ENCODE data around the gene ZNF274. TPM values are rescaled to one million over a fixed set of nuclear protein-coding genes. Genes with fewer than 3 reads are reported as not detected.

The ZNF274 gene
- polyA plus RNA-seq, 1 donor from 2014 or later = 45.1 TPM

DNA sequence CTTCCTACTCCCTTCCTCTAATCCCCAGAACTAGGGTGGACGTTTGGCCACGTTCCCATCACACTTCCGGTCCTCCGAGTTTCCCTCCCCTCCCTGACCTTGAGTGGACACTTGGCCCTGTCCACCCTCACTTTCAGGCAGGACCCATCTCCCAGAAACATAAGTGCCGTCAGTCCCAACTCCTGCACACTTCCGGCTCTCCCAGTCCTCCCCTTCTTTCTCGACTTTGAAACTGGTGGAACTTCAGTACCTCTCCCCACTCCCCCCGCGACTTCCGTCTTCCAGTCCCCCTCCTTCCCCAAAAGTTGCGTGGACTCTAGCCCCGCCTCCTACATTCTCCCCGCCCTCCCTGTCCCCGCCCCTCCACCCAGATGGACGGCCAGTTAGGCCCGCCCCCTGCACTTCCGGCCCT is 278 bp upstream of the ZNF274 start:
- H3K36me3 Mint-ChIP-seq = peaks cover 24% of the 10 kb centered on the region

GRCh38 chr19:58183817-58184215 is 955 bp downstream of the ZNF274 start:
- H3K4me3 Mint-ChIP-seq = peak overlapping the region; percentile 91 to 98 (median 97)
- peak overlapping the region; percentile 98 to 100 (median 99) for H3K27ac Mint-ChIP-seq
- no peaks in the 10 kb centered on the region for H3K27me3 Mint-ChIP-seq
- H3K9me3 Mint-ChIP-seq = peaks cover 11 to 41% (median 17%) of the 10 kb centered on the region in 3 donors
- H3K4me1 Mint-ChIP-seq = peaks cover 6 to 14% (median 11%) of the 10 kb centered on the region in 3 donors
- peaks cover 25% of the 10 kb centered on the region for H3K36me3 Mint-ChIP-seq

More for the DNA sequence above, 278 bp upstream of the ZNF274 start:
- H3K27me3 Mint-ChIP-seq = no peaks in the 10 kb centered on the region
- peak overlapping the region; percentile 98 to 100 (median 99) for H3K27ac Mint-ChIP-seq
- peak overlapping the region; percentile 91 to 98 (median 97) for H3K4me3 Mint-ChIP-seq
- H3K9me3 Mint-ChIP-seq = peaks cover 14 to 44% (median 21%) of the 10 kb centered on the region in 3 donors
- H3K4me1 Mint-ChIP-seq = peaks cover 6 to 14% (median 11%) of the 10 kb centered on the region in 3 donors

GRCh38 chr19:58196901-58197616 is 14.2 kb downstream of the ZNF274 start:
- H3K9me3 Mint-ChIP-seq = peaks cover 15 to 47% (median 41%) of the 10 kb centered on the region in 3 donors
- no peaks in the 10 kb centered on the region for H3K27me3 Mint-ChIP-seq
- peaks cover 0 to 5% (median 0%) of the 10 kb centered on the region in 3 donors for H3K4me1 Mint-ChIP-seq
- H3K27ac Mint-ChIP-seq = peak overlapping the region in 2 of 3 donors; percentile 39 to 73
- peaks cover 40% of the 10 kb centered on the region for H3K36me3 Mint-ChIP-seq
- no peak overlapping the region for H3K4me3 Mint-ChIP-seq

GRCh38 chr19:58203814-58204475 is 21.1 kb downstream of the ZNF274 start:
- Mint-ChIP-seq H3K4me3 (peak overlapping the region in 1 of 4 donors; percentile 70), H3K4me1 (peaks cover 0 to 5% (median 5%) of the 10 kb centered on the region in 3 donors), H3K9me3 (peaks cover 23 to 58% (median 45%) of the 10 kb centered on the region in 3 donors), H3K36me3 (peaks cover 52% of the 10 kb centered on the region), H3K27me3 (no peaks in the 10 kb centered on the region), H3K27ac (no peak overlapping the region)

GRCh38 chr19:58204566-58204965 is 21.7 kb downstream of the ZNF274 start:
- H3K27me3 Mint-ChIP-seq = no peaks in the 10 kb centered on the region
- peaks cover 0 to 5% (median 5%) of the 10 kb centered on the region in 3 donors for H3K4me1 Mint-ChIP-seq
- H3K9me3 Mint-ChIP-seq = peaks cover 27 to 60% (median 50%) of the 10 kb centered on the region in 3 donors
- peak overlapping the region in 1 of 3 donors; percentile 37 for H3K27ac Mint-ChIP-seq
- peaks cover 57% of the 10 kb centered on the region for H3K36me3 Mint-ChIP-seq
- H3K4me3 Mint-ChIP-seq = peak overlapping the region in 2 of 4 donors; percentile 17 to 70

- Mint-ChIP-seq H3K27me3 (no peaks in the 10 kb centered on the region), H3K4me1 (peaks cover 0 to 5% (median 0%) of the 10 kb centered on the region in 3 donors), H3K4me3 (no peak overlapping the region), H3K27ac (peak overlapping the region in 1 of 3 donors; percentile 13), H3K36me3 (peaks cover 63% of the 10 kb centered on the region), H3K9me3 (peaks cover 25 to 69% (median 55%) of the 10 kb centered on the region in 3 donors)
Observed at GRCh38 chr19:58209577-58209976, 26.7 kb downstream of the ZNF274 start.

DNA sequence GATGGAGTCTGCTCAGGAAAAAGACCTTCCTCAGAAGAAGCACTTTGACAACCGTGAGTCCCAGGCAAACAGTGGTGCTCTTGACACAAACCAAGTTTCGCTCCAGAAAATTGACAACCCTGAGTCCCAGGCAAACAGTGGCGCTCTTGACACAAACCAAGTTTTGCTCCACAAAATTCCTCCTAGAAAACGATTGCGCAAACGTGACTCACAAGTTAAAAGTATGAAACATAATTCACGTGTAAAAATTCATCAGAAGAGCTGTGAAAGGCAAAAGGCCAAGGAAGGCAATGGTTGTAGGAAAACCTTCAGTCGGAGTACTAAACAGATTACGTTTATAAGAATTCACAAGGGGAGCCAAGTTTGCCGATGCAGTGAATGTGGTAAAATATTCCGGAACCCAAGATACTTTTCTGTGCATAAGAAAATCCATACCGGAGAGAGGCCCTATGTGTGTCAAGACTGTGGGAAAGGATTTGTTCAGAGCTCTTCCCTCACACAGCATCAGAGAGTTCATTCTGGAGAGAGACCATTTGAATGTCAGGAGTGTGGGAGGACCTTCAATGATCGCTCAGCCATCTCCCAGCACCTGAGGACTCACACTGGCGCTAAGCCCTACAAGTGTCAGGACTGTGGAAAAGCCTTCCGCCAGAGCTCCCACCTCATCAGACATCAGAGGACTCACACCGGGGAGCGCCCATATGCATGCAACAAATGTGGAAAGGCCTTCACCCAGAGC is 29.6 kb downstream of the ZNF274 start:
- H3K27me3 Mint-ChIP-seq = no peaks in the 10 kb centered on the region
- peaks cover 0 to 2% (median 0%) of the 10 kb centered on the region in 3 donors for H3K4me1 Mint-ChIP-seq
- peaks cover 17 to 50% (median 43%) of the 10 kb centered on the region in 3 donors for H3K9me3 Mint-ChIP-seq
- H3K27ac Mint-ChIP-seq = no peak overlapping the region
- peaks cover 44% of the 10 kb centered on the region for H3K36me3 Mint-ChIP-seq
- no peak overlapping the region for H3K4me3 Mint-ChIP-seq

GRCh38 chr19:58213075-58213369 is 30.2 kb downstream of the ZNF274 start:
- Mint-ChIP-seq H3K9me3 (peaks cover 13 to 49% (median 37%) of the 10 kb centered on the region in 3 donors), H3K4me1 (no peaks in the 10 kb centered on the region), H3K4me3 (no peak overlapping the region), H3K27ac (no peak overlapping the region), H3K27me3 (no peaks in the 10 kb centered on the region), H3K36me3 (peaks cover 39% of the 10 kb centered on the region)

GRCh38 chr19:58217069-58217481 is 34.2 kb downstream of the ZNF274 start:
- peaks cover 7 to 31% (median 28%) of the 10 kb centered on the region in 3 donors for H3K9me3 Mint-ChIP-seq
- H3K36me3 Mint-ChIP-seq = peaks cover 8% of the 10 kb centered on the region
- no peaks in the 10 kb centered on the region for H3K4me1 Mint-ChIP-seq

DNA sequence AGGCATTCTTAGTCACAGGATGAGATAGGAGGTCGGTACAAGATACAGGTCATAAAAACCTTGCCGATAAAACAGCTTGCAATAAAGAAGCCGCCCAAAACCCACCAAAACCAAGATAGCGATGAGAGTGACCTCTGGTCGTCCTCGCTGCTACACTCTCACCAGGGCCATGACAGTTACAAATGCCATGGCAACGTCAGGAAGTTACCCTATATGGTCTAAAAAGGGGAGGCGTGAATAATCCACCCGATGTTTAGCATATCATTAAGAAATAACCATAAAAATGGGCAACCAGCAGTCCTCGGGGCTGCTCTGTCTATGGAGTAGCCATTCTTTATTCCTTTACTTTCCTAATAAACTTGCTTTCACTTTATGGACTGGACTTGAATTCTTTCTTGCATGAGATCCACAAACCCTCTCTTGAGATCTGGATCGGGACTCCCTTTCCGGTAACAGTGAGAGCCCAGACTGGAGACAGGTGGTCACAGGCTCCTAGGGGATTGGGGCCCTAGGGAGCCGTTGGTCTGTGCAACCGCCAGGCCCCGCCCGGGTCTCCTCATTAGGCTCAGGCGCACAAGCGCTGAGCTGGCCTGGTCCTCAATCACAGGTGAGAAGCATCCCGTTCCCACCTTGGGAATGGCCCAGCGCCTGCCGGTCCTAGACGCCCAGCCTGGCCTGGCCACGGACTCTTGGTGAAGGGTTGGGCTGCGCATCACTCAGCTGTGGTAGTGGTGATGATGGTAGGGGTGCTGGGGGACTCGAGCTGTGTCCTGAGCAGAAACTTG is 34.9 kb downstream of the ZNF274 start:
- Mint-ChIP-seq H3K27me3 (peaks cover 5% of the 10 kb centered on the region), H3K27ac (no peak overlapping the region), H3K9me3 (peaks cover 6 to 30% (median 24%) of the 10 kb centered on the region in 3 donors)

More at GRCh38 chr19:58217069-58217481, 34.2 kb downstream of the ZNF274 start:
- Mint-ChIP-seq H3K27ac (no peak overlapping the region), H3K27me3 (peaks cover 5% of the 10 kb centered on the region), H3K4me3 (no peak overlapping the region)

GRCh38 chr19:58218899-58219298 is 36.0 kb downstream of the ZNF274 start:
- Mint-ChIP-seq H3K4me3 (no peak overlapping the region), H3K27ac (no peak overlapping the region)

More for the DNA sequence above, 34.9 kb downstream of the ZNF274 start:
- peak overlapping the region in 1 of 4 donors; percentile 28 for H3K4me3 Mint-ChIP-seq
- H3K4me1 Mint-ChIP-seq = peaks cover 0 to 2% (median 0%) of the 10 kb centered on the region in 3 donors
- peaks cover 4% of the 10 kb centered on the region for H3K36me3 Mint-ChIP-seq

DNA sequence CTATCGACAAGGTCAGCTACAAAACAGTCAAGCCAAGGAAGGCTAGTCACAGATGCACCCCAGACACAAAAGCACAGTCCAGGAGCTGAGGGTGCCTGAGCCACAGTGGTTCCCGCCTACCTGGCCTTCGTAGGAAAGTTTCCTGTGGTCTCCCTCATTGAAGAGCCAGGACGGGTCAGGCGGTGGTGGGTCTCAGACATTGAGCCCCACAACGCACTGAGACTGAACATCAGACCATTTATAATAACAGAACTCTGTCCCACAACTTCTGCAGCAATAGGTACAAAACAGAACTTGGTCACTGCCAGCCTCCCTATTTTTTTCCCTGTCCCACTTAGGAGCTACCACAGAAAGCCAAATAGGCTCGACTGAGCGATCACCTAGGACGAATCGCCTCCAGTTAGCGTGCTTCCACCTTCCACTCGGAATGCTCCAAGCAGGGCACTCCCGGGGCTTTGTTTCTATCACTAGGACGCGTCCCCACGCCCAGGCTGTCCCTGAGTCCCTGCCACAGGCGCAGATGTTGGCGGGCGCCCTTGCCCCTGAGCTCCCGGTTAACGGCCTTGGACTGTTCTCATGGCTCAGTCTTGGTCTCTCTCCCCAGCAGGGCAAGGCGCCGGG is 45.2 kb downstream of the ZNF274 start:
- H3K27me3 Mint-ChIP-seq = no peaks in the 10 kb centered on the region
- peaks cover 11 to 23% (median 21%) of the 10 kb centered on the region in 3 donors for H3K9me3 Mint-ChIP-seq

More at GRCh38 chr19:58218899-58219298, 36.0 kb downstream of the ZNF274 start:
- Mint-ChIP-seq H3K4me1 (peaks cover 0 to 2% (median 0%) of the 10 kb centered on the region in 3 donors), H3K27me3 (peaks cover 5% of the 10 kb centered on the region), H3K9me3 (peaks cover 4 to 25% (median 20%) of the 10 kb centered on the region in 3 donors), H3K36me3 (peaks cover 3% of the 10 kb centered on the region)

DNA sequence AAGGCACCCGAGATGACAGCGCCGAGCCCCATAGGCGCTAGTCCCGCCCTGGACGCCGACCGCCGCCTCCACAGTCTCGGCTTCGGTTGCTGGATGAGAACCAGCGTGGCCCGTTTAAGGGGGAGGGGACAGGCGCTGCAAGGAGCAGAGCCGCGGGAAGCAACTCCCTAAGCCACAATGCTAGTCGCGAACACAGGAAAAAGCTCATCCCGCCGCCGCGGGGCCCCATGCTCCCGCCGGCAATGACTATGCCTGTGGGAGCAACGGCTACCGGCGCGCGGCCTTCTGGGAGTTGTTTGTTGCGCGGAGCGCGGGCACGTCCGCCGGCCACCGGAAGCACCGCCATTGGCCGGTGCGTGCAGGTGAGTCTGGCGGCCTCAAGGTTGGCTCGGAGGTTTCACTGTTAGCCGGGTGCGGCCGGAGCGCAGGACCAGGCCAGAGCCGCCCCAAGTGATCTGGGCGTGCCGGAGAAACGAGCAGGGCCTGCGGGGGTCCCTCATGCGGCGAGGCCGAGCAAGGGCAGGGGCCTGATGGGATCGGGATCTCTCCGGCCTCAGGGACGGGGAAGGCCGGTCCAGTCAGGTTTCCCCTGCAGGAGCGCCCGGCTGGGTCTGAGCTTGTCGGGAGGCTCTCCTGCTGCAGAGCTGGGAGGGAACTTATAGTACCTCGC is 45.9 kb downstream of the ZNF274 start, which contains the start of gene ZNF544:
Gene ZNF544 (plus strand): TSS at position 330 of the 670 bp plus-strand sequence. CDS start 15,110 bp downstream, outside the sequence.
- Mint-ChIP-seq H3K27me3 (no peaks in the 10 kb centered on the region), H3K36me3 (peaks cover 33% of the 10 kb centered on the region), H3K27ac (peak within 1 kb of the TSS; percentile 44 to 95 (median 59)), H3K4me3 (peak within 1 kb of the TSS; percentile 94 to 97 (median 96)), H3K9me3 (peaks cover 11 to 29% (median 19%) of the 10 kb centered on the region in 3 donors), H3K4me1 (peaks cover 5 to 23% (median 17%) of the 10 kb centered on the region in 3 donors)

More for the DNA sequence above, 45.2 kb downstream of the ZNF274 start:
- Mint-ChIP-seq H3K36me3 (peaks cover 28% of the 10 kb centered on the region), H3K4me3 (peak overlapping the region; percentile 94 to 97 (median 96)), H3K27ac (peak overlapping the region; percentile 44 to 95 (median 59)), H3K4me1 (peaks cover 5 to 23% (median 17%) of the 10 kb centered on the region in 3 donors)

Data from IgD-negative memory B cell (primary cell).